Stimulated activated CD4-positive, alpha-beta T cell treated with anti-CD3 and anti-CD28 coated beads, TNF-alpha, amount 100 ng/mL, for 24 hours (primary cell): ENCODE results near the gene ZIC2.

Experiments
- DNase-seq, 3 experiments: peaks; one replicate each; pipeline ENCODE4 v3.0.0-alpha.2; 2020; ENCODE audit warnings: low read depth in 3 of 3

The ZIC2 gene

GRCh38 chr13:99986741-99987140 is 5.2 kb downstream of the ZIC2 start:
- DNase-seq: no peak

GRCh38 chr13:99987154-99988019 is 5.8 kb downstream of the ZIC2 start:
- no peak for DNase-seq

GRCh38 chr13:99988529-99989275 is 7.1 kb downstream of the ZIC2 start:
- no peak for DNase-seq

- DNase-seq: no peak
These were observed 7.9 kb downstream of the ZIC2 start for GRCh38 chr13:99989276-99990125.

- DNase-seq: no peak
These were observed 8.8 kb downstream of the ZIC2 start for GRCh38 chr13:99990126-99990977.

- DNase-seq: no peak
These were observed 9.6 kb downstream of the ZIC2 start for GRCh38 chr13:99991013-99991827.

- no peak for DNase-seq
These were observed 10.5 kb downstream of the ZIC2 start for GRCh38 chr13:99991828-99992775.

- no peak for DNase-seq
These were observed 11.4 kb downstream of the ZIC2 start for GRCh38 chr13:99992949-99993351.

GRCh38 chr13:99993660-99994637 is 12.4 kb downstream of the ZIC2 start:
- DNase-seq: no peak

- no peak for DNase-seq
These were observed 13.0 kb downstream of the ZIC2 start for GRCh38 chr13:99994638-99995020.

- no peak for DNase-seq
These were observed 13.6 kb downstream of the ZIC2 start for GRCh38 chr13:99995104-99995588.

- no peak for DNase-seq
These were observed 14.2 kb downstream of the ZIC2 start for GRCh38 chr13:99995589-99996380.

GRCh38 chr13:99996381-99996973 is 14.9 kb downstream of the ZIC2 start:
- no peak for DNase-seq

- DNase-seq: no peak
These were observed 16.2 kb downstream of the ZIC2 start for GRCh38 chr13:99997702-99998214.

GRCh38 chr13:99998261-99998660 is 16.7 kb downstream of the ZIC2 start:
- no peak for DNase-seq

GRCh38 chr13:100014621-100015020 is 33.0 kb downstream of the ZIC2 start:
- DNase-seq: no peak
